ENCODE results near the gene CETP.
"Not testable (repeated sequence)": the region's sequence is repeated elsewhere in the genome, so short reads cannot be mapped to it uniquely, and the experiment has no call there.

CETP gene

GRCh38 chr16:56983211-56983751 is 21.5 kb downstream of the CETP start:
- DNase-seq: no peak

- no peak for DNase-seq
Measured at GRCh38 chr16:56984639-56985038, 22.9 kb downstream of the CETP start.

- no peak for DNase-seq
Measured at GRCh38 chr16:56985288-56985961, 23.7 kb downstream of the CETP start.

GRCh38 chr16:56985962-56986360 is 24.2 kb downstream of the CETP start:
- no peak for DNase-seq

- DNase-seq: no peak
Measured at GRCh38 chr16:56986361-56986760, 24.6 kb downstream of the CETP start.

- DNase-seq: not testable (repeated sequence)
Measured at GRCh38 chr16:56986908-56987307, 25.2 kb downstream of the CETP start.

GRCh38 chr16:56987692-56988091 is 25.9 kb downstream of the CETP start:
- no peak for DNase-seq

- no peak for DNase-seq
Measured at GRCh38 chr16:56988161-56988947, 26.6 kb downstream of the CETP start.

GRCh38 chr16:56988948-56989945 is 27.5 kb downstream of the CETP start, which contains the start of gene NLRC5:
NLRC5 (plus strand) TSS chr16:56989557; CDS start chr16:57020713, 31,156 bp downstream.
- DNase-seq: peak; percentile 61

GRCh38 chr16:56989988-56990387 is 28.2 kb downstream of the CETP start:
- DNase-seq: no peak

- no peak for DNase-seq
Measured at GRCh38 chr16:56990407-56991286, 28.9 kb downstream of the CETP start.

GRCh38 chr16:56992431-56992830 is 30.7 kb downstream of the CETP start:
- DNase-seq: not testable (repeated sequence)

GRCh38 chr16:56993204-56993603 is 31.5 kb downstream of the CETP start:
- no peak for DNase-seq

- no peak for DNase-seq
Measured at GRCh38 chr16:56994311-56994710, 32.6 kb downstream of the CETP start.

- DNase-seq: no peak
Measured at GRCh38 chr16:56995136-56995805, 33.5 kb downstream of the CETP start.

GRCh38 chr16:56997264-56997663 is 35.5 kb downstream of the CETP start:
- no peak for DNase-seq

- DNase-seq: no peak
Measured at GRCh38 chr16:56997931-56998330, 36.2 kb downstream of the CETP start.

- no peak for DNase-seq
Measured at GRCh38 chr16:56998352-56998751, 36.6 kb downstream of the CETP start.

- no peak for DNase-seq
Measured at GRCh38 chr16:56998861-56999260, 37.1 kb downstream of the CETP start.

GRCh38 chr16:56999409-57000270 is 37.9 kb downstream of the CETP start:
- no peak for DNase-seq
